ENCODE results near the gene HCRT.
"Not testable (repeated sequence)": the region's sequence is repeated elsewhere in the genome, so short reads cannot be mapped to it uniquely, and the experiment has no call there.

The HCRT gene

GRCh38 chr17:42184713-42185620 lies at the start of gene HCRT:
Gene HCRT, minus strand, starts transcription at chr17:42185452. Its CDS starts 87 bp downstream, at chr17:42185365.
- DNase-seq: no peak

- DNase-seq: no peak
Observed at GRCh38 chr17:42233994-42234393, 48.7 kb upstream of the HCRT start.

GRCh38 chr17:42233156-42233555 lies 47.9 kb upstream of the HCRT start:
- DNase-seq: no peak

- no peak for DNase-seq
Observed at GRCh38 chr17:42230225-42230624, 45.0 kb upstream of the HCRT start.

- DNase-seq: no peak
Observed at GRCh38 chr17:42227849-42228700, 42.8 kb upstream of the HCRT start.

- DNase-seq: no peak
Observed at GRCh38 chr17:42225646-42226045, 40.4 kb upstream of the HCRT start.

- DNase-seq: no peak
Observed at GRCh38 chr17:42224651-42225050, 39.4 kb upstream of the HCRT start.

GRCh38 chr17:42221886-42222745 lies 36.9 kb upstream of the HCRT start:
- peak; percentile 64 to 73 for DNase-seq

GRCh38 chr17:42219280-42219679 lies 34.0 kb upstream of the HCRT start:
- DNase-seq: not testable (repeated sequence)

GRCh38 chr17:42214156-42214555 lies 28.9 kb upstream of the HCRT start:
- DNase-seq: no peak

- no peak for DNase-seq
Observed at GRCh38 chr17:42212382-42212781, 27.1 kb upstream of the HCRT start.

- not testable (repeated sequence) for DNase-seq
Observed at GRCh38 chr17:42211921-42212341, 26.7 kb upstream of the HCRT start.

- DNase-seq: no peak
Observed at GRCh38 chr17:42210046-42210445, 24.8 kb upstream of the HCRT start.

GRCh38 chr17:42206153-42206612 lies 20.9 kb upstream of the HCRT start:
- DNase-seq: not testable (repeated sequence)

GRCh38 chr17:42203354-42203753 lies 18.1 kb upstream of the HCRT start:
- no peak for DNase-seq

- no peak for DNase-seq
Observed at GRCh38 chr17:42202696-42203095, 17.4 kb upstream of the HCRT start.

- DNase-seq: no peak
Observed at GRCh38 chr17:42202159-42202558, 16.9 kb upstream of the HCRT start.

- DNase-seq: no peak
Observed at GRCh38 chr17:42201458-42201772, 16.2 kb upstream of the HCRT start.

GRCh38 chr17:42200706-42201457 lies 15.6 kb upstream of the HCRT start:
- DNase-seq: no peak

GRCh38 chr17:42199416-42200011 lies 14.3 kb upstream of the HCRT start:
- no peak for DNase-seq

- DNase-seq: peak in 1 of 2 donors; percentile 57
Observed at GRCh38 chr17:42198897-42199296, 13.6 kb upstream of the HCRT start.
